HG03097 (cell line): ENCODE results near the gene CFAP77.

Experiments
- ATAC-seq: cut with Tn5 transposase; IDR thresholded peaks from one replicate; pipeline ENCODE4 v1.9.1; 2021; ENCODE audit not compliant: unreplicated experiment, low FRiP score

CFAP77 gene

DNA sequence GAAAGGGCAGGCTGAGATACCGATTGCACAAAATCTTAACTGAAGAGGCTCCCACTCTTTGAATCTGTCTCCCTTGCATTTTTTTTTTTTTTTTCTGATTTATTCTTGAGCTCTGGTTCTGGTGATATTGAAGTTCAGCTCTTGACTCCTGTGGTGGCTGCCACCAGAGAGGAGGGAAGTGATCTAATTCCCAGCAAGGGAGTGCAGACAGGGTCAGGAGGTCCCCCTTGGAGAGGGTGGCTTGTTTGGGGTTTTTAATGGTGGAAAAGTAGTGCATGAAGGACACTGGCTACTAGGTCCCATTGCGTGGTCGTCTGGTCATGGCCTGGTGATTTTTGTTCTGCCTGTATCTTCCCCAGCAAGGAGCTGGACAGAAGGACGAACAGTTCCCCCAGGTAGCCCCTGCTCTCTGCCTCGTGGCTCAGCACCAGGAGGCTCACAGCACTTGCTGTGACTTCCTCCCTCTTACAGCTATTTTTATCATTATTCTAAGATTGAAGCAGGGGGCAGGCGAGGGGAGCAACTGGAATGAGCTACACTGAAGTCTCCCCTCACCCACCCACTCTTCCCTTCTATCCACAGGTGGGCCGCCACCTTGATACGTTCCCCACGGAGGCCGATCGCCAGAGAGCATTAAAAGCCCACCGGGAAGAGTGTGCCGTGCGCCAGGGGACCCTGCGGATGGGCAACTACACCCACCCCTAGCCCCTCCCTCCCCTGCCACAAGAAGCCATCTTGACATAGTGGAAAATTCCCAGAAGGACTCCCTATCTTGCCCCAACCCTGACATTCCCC, 162.0 kb downstream of the CFAP77 start:
- no peak for ATAC-seq

DNA sequence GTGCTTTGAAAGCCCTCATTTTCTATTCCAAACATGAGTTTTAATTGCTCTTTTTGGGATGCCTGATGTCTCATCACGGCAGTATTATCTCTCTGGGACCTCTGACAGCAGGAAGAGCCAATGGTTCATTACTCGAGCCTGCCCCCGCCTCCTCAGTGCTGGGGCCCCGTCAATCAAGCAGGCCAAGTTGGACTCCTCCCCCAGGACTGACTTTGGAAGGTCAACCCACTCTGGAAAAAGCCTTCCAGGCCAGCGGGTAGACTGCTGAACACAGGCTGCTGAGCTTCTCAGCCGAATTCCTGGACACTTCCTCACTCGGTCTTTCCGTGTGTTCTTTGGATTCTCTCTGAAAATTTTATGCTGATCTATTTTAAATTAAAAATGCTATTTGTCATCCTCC, 162.9 kb downstream of the CFAP77 start:
- no peak for ATAC-seq

DNA sequence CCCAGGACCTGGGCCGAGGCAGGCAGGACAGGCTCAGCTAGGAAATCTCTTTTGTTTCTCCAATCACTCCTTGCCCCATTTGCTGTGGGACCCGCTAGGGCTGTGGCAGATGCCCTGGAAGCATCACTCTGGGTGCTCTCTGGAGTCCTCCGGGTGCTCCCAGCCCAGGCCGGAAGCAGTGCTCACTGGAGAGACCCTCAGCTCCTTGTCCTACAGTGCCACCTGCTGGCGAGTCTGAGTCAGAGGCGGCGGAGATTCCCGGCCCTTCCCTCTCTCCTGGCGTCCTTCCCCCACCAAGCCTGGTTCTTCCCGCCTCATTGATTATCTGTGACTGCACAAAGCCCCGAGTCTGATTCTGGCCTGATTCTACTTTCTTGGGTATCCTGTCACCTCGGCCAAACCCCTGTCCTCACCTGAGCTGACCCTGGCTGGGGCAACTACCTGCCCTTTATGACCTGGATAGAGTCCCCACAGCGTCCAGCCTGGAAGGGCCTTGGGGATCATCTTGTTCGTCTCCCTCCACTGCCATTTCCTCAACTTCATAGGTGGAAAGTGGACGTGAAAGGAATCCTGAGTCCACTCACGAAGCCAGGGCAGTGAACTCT, 165.1 kb downstream of the CFAP77 start:
- no peak for ATAC-seq

DNA sequence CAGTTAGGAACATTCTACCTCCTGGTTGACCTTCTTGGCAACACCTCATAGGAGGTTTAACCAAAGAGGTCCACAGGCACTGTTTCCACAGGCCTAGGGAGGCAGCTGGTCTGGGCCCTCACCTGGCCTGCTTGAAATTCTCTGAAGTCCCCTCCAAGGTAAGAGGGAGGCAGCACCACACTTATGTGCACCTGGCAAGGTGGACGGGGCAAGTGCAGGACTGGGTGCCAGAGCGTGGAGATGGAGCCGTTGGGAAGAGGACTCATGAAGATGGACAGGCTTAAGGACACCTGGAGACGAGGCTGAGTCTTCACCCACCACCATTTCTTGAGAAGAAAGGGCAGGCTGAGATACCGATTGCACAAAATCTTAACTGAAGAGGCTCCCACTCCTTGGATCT, 165.8 kb downstream of the CFAP77 start:
- no peak for ATAC-seq

DNA sequence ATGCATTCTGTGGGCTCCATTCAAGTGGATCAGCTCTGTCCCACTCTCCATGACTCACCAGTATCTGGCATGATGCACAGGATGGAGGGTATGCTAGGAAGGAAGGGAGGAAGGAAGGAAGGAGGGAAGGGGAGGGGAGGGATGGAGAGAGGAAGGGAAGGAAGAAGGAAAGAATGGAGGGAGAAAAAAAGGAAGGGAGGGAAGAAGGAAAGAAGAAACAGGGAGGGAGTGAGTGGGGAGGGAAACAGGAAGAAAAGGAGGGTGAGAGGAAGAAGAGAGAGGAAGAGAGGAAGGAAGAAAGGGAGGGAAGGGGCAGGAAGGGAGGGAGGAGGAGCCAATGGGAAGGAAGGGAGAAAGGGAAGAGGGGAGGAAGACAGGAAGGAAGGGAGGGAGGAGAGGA, 167.1 kb downstream of the CFAP77 start:
- ATAC-seq = no peak

DNA sequence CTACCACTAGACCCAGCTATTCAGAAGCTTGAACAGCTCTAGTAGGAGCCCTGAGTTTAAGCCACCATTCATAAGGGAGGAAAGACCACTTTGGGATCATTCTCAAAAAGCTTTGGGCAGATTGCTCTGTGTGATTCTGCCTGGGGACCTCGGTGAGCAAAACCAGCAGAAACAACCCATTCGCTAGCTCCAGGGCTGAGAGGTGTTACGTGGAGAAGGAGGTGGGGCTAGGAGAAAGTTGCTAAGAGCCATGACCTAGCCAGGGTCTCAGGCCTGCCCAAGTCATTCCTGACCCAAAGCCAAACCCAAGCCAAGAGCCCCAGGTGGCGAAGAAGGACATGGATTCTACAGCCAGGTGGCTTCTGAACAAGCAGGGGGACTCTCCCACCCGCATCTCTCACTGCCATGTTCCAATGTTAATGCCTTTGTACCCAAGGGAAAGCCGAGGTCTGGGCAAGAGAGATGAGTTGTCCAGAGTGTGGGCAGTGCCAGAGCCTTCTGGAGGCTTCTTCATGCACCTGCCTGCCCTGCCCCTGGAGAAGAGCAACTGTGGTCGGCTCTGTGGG, 168.4 kb downstream of the CFAP77 start:
- no peak for ATAC-seq

DNA sequence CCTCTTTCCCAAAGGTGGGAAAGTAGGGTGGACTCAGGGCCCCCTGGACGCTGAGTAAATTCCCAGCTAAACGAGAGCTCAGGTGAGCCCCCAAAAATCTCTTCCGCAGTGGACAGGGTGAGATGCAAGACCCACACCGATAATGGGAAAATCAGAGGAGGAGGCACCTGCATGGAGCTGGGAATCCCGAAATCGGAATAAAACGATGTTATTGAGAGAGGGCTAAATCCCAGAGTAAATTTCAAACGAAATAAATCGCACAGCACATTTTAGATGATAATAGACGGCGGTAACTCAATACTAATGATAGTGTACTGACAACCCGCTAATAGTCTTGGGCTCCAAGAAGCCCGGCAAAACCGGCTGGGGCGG, 169.4 kb downstream of the CFAP77 start:
- no peak for ATAC-seq

DNA sequence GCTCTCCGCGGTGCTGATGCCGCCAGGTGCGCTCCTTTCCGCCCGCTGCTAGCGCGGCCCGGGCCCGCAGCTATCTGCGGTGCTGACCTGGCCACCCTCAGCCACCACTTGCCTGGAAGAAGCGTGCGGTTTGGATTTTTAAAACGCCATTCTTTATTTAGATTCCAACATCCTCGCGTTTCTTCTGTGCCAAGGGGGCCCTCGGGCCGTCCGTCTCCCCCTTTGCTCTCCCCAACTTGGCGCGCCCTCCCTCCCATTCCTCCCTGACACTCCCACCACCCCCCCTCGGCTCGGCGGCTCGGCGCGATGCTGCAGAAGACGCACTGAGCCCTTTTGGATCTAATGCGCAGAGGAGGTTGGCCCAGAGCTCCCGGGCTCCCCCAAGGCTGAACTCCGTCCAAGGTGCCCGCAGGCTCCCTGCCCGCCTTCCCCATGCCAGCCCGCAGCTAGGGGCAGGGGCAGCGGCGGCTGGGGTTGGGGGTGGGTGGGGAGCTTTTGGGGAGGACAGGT, 172.3 kb downstream of the CFAP77 start, which contains the start of gene BARHL1:
Gene BARHL1, plus strand, starts transcription at position 331 of the 510 bp plus-strand sequence. CDS start 192 bp downstream, outside the sequence.
- no peak for ATAC-seq

DNA sequence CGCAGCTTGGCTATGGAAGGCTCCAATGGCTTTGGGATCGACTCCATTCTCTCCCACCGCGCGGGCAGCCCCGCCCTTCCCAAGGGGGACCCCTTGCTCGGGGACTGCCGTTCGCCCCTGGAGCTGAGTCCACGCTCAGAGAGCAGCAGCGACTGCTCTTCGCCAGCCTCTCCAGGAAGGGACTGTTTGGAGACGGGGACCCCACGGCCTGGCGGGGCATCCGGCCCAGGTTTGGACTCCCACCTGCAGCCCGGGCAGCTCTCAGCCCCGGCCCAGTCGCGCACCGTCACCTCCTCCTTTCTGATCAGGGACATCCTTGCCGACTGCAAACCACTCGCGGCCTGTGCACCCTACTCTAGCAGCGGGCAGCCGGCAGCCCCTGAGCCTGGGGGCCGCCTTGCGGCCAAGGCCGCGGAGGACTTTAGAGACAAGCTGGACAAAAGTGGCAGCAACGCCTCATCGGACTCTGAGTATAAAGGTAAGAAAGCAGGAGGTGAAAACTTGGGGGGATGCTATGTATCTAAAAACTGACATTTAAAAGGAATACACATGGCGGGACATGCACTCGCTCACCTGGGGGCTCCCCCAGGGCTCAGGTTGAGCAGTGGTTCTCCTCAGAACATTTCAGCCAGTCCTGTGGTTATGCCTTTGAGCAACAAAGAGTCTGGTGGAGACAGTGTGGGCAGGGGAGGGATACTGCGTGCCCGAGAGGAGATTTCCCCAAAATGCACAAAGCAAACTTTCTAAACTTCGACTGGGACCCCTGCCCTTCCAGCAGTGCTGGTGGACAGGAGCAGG, 173.0 kb downstream of the CFAP77 start:
- ATAC-seq = no peak

DNA sequence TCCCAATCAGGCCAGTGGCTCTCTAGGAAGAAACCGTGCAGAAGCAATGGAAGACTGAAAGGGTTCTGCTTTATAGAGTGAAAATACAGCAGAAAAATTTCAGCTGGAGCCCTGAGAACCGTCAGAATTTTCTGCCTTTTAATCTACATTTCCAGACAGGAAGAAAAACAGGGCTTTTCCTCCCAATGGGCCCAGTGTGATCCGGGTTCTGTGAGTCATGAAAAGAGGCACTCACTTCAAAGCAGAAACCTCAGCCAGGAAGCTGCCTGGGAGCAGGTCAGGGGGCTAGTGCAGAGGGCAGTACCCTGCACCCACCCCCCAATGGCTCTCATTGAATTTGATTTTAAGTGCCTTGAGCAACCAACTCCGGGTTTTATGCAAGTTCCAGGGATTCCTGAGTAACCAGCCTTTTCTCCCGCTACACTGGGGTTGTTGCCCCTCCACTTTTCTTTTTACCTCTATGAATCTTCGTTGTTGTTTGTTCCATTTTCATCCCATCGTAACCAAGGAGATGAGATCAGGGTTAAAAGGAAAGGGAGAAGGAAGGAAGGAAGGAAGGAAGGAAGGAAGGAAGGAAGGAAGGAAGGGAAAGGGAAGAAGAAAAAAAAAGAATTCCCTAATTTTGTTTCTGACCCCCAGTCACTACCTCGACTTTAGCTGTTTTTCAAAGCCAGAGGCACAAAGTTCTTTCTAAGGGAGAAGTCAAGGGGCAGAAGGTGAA, 173.7 kb downstream of the CFAP77 start:
- no peak for ATAC-seq

DNA sequence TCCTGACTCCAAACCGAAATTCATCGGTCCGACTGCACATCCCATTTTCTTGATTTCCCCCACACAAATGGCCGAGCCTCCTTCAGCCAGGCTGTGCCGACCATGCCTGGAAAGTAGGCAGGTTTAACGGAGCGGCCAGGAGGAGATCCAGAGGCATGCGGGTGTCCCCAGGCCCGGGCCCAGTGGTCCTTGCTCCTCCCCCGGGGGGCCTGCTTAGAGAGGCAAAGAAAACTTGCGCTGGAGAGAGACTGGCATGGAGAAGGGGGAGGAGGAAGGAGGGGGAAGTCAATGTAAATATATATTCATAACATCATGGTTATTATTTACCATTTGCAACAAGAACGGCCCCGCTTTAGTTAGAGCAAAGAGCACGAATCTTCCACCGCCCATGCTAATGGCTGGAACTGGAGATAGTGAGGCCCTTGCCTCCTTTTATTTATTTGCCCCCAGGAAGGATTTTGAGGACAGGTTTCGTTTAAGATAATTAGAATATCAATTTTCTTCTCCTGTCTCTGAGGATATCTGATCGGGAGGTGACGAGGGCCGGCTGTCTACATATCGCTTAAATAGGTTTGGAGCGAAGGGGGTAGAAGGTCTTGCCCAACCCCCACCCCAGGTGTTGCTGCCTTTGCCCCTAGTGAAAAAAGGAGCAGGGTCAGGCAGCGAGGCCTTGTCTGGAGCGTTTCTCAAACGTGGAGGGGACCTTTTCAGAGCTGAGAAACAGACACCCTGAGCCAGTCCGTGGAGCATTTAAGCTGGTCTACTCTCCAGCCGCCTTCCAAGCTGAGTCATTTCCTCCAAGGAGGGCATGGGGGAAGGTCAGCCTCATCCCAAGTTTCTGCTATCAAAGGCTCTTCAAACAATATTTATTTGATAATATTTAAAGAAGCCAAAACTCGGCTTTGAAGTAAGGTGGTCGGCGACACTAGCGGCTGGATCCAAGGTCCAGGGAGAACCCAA, 174.9 kb downstream of the CFAP77 start:
- no peak for ATAC-seq

DNA sequence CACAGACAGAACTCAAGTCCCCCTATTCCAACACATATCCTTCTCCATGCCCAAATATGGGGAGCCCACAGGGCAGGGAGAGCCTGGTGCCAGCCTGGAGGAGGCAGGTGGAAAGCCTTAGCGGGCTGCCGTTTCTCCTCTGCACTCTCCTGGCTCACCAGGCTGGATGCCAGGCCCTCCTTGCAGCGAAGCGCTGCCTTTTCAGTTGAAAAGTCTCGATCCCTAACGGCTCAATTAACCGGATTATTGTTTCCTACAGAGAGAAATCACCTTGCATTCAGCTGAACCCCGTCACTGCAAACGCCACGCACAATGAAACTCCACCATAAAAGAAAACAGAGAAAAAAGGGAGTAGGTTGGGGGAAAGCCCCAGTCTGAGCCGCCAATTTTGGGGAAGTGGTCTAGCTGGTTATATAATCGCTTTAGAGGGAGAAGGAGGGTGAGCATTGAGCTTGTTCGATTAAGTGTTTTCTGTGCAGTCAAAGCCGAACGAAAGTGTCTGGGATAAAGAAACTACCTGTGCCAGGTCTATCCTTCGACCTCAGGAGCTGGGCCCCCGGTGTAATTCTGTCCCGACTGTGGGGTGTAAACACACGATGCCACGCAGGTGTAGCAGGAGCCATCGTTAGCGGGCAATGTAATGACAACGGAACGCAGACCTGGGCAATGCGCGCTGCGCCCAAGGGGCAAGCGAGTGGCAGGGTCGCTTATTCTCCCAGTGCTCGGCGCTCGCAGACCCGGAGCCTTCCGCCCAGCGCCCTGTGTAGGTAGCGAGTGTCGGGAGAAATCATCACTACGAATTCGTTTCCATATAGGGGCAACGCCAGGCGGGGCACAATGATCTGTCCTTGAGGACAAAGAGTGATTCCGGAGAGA, 176.2 kb downstream of the CFAP77 start:
- ATAC-seq = no peak

DNA sequence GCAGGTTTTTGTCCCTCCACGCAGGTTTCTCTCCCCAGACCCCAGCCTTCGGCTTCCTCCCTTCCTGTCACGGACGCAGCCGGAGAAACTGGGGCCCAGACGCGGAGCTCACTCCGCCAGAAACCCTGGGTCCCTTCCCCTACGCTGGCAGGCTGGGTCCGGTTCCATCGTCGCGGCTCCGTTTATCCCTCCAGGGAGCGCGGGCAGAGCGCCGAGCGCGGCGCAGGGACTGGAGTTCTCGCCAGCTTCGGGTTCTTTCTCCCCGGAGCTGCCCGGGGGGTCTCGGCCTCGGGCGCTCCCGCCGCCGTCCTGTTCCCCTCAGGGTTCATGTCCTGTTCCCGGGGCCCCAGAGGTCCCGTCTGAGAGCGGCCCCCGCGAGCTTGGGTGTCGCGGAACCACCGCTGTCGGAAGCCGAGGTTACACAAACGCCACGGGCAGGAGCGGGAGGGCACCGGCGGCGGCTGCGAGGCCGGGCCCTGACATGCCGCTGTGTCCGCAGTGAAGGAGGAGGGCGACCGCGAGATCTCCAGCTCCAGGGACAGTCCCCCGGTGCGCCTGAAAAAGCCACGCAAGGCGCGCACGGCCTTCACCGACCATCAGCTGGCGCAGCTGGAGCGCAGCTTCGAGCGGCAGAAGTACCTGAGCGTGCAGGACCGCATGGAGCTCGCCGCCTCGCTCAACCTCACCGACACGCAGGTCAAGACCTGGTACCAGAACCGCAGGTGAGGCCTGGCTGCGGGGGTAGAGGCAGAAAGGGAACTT, 177.0 kb downstream of the CFAP77 start:
- no peak for ATAC-seq

DNA sequence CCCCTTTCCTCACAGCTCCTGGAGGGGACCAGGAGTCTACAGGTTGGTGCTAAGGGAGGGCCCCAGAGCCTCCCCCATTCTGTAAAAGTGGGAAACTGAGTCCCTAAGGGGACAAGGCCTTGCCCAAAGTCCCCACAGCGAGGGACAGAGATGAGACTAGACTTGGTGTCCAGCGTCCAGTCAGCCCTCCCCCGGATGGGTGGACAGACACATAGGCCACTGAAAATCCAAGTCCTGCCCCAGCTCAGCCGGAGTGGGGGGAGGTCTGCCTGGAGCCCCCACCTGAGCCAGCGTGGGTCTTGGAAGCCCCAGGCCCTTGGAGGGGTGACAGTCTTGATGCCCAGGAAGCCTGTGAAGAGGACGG, 177.6 kb downstream of the CFAP77 start:
- ATAC-seq = no peak

DNA sequence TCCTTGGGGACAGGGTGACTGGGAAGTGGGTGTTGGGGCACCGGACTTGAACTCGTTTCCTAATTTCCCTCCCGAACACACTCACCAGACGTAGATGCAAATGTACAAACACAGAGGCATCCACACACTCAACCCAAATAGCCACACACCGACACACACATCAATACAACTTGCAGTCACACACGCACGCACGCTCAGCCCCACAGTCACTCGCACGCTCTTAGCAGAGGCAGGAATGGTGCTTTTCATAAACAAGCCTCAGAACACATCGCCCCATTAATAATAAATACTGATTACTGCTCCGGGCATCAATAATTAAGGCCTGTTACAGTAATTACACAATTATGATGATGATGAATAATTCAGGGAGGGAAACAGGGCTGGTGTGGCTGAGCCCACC, 178.1 kb downstream of the CFAP77 start:
- ATAC-seq = no peak

DNA sequence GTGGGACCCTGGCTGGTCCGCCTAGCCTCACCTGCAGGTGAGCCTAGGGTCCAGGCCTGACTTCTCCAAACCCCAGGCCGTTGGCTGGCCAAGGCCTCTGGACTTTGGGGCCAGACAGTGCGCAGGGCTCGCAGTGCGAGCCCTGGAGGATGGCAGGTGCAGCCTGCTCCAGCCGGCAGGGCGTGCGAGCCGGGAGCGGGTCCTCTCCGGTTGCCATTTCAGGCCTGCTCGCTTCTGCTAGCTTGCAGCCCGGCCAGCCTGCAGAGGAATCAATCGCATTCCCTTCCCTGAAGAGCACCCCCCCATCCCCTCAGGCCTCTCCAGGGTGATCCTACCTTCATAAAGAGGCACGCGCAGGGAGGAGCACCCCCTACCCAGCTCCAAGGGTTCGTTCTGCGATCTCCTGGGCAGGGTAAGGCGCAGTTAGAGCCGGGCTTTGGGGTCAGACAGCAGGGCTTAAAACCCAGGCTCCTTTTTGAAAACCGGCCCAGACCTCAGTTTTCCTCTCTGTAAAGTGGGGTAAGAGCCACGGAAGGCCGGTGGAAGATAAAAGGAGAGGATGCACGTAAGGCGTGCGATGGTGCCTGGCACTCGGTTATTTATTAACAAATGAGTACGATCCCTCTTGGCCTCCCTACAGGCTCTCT, 178.6 kb downstream of the CFAP77 start:
- ATAC-seq = no peak
